GM12801 (cell line): ENCODE results near the gene MMP15.

Experiments used
- CTCF ChIP-seq: IDR thresholded peaks from one replicate; pipeline ENCODE4 v1.5.1; 2011; ENCODE audit warnings: control low read depth; ENCODE audit not compliant: insufficient read length; ENCODE audit errors: extremely low read depth

Gene MMP15

GRCh38 chr16:58054289-58054688 lies 28.7 kb downstream of the MMP15 start:
- no peak for TF ChIP-seq CTCF

DNA sequence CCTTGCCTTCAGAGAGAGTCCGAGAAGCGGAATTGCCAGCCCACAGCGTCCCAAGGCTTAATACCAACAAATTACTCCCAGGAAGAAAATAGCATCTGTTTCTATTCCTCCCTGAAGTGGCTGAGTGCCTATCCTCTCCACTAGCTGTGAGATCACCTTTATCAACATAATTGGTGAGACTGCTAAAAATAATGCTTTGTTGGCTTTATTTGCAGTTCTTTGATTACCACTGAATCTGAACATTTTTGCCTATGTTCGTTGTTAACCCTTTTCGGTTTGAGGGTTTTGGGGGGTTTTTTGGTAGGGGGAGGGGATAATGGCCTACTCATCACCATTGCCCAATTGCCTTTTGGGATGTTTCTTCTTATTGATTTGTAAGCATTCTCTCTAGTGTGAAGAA lies 31.0 kb downstream of the MMP15 start:
- TF ChIP-seq CTCF = no peak

DNA sequence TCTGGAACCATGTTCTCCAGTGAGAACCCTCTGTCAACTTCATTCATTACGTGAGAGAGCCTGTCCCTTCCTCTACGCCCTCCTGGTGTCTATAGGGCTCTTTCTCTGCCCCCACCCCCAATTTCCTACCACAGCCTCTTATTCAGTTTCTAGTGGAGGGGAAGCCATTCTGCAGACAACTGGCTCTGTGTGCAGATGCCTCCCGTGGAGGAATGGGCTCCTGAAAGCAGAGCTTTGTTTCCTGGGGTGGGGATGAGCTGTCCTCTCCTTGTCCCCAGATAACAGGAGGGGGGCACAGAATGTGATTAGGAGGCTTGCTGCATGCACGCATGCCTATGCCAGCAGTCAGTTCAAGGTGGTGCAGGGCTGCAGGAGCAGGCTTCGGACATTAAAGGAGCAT lies 31.6 kb downstream of the MMP15 start:
- TF ChIP-seq CTCF = no peak

GRCh38 chr16:58057784-58058183 lies 32.2 kb downstream of the MMP15 start:
- TF ChIP-seq CTCF = no peak

- no peak for TF ChIP-seq CTCF
These were observed 37.3 kb downstream of the MMP15 start for GRCh38 chr16:58062821-58063220.

GRCh38 chr16:58063377-58064076 lies 38.0 kb downstream of the MMP15 start:
- no peak for TF ChIP-seq CTCF

DNA sequence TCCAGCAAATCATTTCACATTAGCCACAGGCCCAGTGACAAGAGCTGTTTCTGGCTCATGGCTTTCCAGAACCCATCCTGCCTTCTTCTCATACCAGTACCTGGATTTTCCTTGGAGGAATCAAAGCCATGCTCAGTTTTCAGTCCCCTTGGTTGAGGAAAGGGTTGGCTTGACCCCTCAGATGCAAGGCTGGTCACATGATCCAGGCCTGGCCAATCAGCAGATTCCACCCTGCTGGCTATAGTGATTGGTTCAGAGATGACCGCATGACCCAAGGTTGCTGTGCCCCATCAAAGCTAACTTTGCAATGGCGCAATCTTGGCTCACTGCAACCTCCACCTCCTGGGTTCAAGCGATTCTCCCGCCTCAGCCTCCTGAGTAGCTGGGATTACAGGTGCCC lies 45.0 kb downstream of the MMP15 start:
- no peak for TF ChIP-seq CTCF
